ENCODE measurements around the gene TCEANC2. TPM values are rescaled to one million over a fixed set of nuclear protein-coding genes. Genes with fewer than 3 reads are reported as not detected.
"Not testable (repeated sequence)": the region's sequence is repeated elsewhere in the genome, so short reads cannot be mapped to it uniquely, and the experiment has no call there.

Gene TCEANC2
- total RNA-seq, 3 donors from 2014 or later = 4.6 to 6.8 (median 5.4) TPM

- not testable (repeated sequence) for H3K36me3 Mint-ChIP-seq (ENCODE audit: insufficient read depth); H3K27me3 Mint-ChIP-seq (ENCODE audit: low read depth); DNase-seq; H3K9me3 Mint-ChIP-seq; ATAC-seq; H3K4me3 Mint-ChIP-seq
- peaks cover 46% of the 10 kb centered on the region for H3K4me1 Mint-ChIP-seq (ENCODE audit: low read depth)
Observed at GRCh38 chr1:54050435-54050834, 3.0 kb upstream of the TCEANC2 start.

GRCh38 chr1:54051933-54052430 lies 1.4 kb upstream of the TCEANC2 start:
- Mint-ChIP-seq H3K4me1 (ENCODE audit: low read depth) (peaks cover 47% of the 10 kb centered on the region), H3K36me3 (ENCODE audit: insufficient read depth) (no peaks in the 10 kb centered on the region), H3K4me3 (no peak overlapping the region), H3K27me3 (ENCODE audit: low read depth) (no peaks in the 10 kb centered on the region), H3K9me3 (no peaks in the 10 kb centered on the region)
- no peak for ATAC-seq
- no peak for DNase-seq

GRCh38 chr1:54052431-54052933 lies 926 bp upstream of the TCEANC2 start:
- ATAC-seq (peak; percentile 34 to 47), DNase-seq (peak; percentile 7)
- H3K4me3 Mint-ChIP-seq = no peak overlapping the region
- H3K27me3 Mint-ChIP-seq (ENCODE audit: low read depth) = no peaks in the 10 kb centered on the region
- peaks cover 2% of the 10 kb centered on the region for H3K36me3 Mint-ChIP-seq (ENCODE audit: insufficient read depth)
- H3K9me3 Mint-ChIP-seq = no peaks in the 10 kb centered on the region
- H3K4me1 Mint-ChIP-seq (ENCODE audit: low read depth) = peaks cover 44% of the 10 kb centered on the region

GRCh38 chr1:54053745-54054437 lies 483 bp downstream of the TCEANC2 start:
- Mint-ChIP-seq H3K4me1 (ENCODE audit: low read depth) (peaks cover 38% of the 10 kb centered on the region), H3K9me3 (no peaks in the 10 kb centered on the region), H3K36me3 (ENCODE audit: insufficient read depth) (peaks cover 9% of the 10 kb centered on the region), H3K4me3 (no peak overlapping the region), H3K27me3 (ENCODE audit: low read depth) (no peaks in the 10 kb centered on the region)
- no peak for DNase-seq
- no peak for ATAC-seq

- peaks cover 9% of the 10 kb centered on the region for H3K36me3 Mint-ChIP-seq (ENCODE audit: insufficient read depth)
- no peak overlapping the region for H3K4me3 Mint-ChIP-seq
- H3K9me3 Mint-ChIP-seq = no peaks in the 10 kb centered on the region
- no peaks in the 10 kb centered on the region for H3K27me3 Mint-ChIP-seq (ENCODE audit: low read depth)
- ATAC-seq (no peak), DNase-seq (no peak)
- H3K4me1 Mint-ChIP-seq (ENCODE audit: low read depth) = peaks cover 35% of the 10 kb centered on the region
Observed at GRCh38 chr1:54054438-54054749, 986 bp downstream of the TCEANC2 start.

GRCh38 chr1:54064299-54064698 lies 10.9 kb downstream of the TCEANC2 start:
- Mint-ChIP-seq H3K9me3 (no peaks in the 10 kb centered on the region), H3K4me1 (ENCODE audit: low read depth) (no peaks in the 10 kb centered on the region), H3K4me3 (no peak overlapping the region), H3K36me3 (ENCODE audit: insufficient read depth) (peaks cover 11% of the 10 kb centered on the region), H3K27me3 (ENCODE audit: low read depth) (no peaks in the 10 kb centered on the region)
- DNase-seq (no peak), ATAC-seq (no peak)

GRCh38 chr1:54069791-54070170 lies 16.4 kb downstream of the TCEANC2 start:
- no peak for DNase-seq
- H3K4me3 Mint-ChIP-seq = no peak overlapping the region
- H3K4me1 Mint-ChIP-seq (ENCODE audit: low read depth) = no peaks in the 10 kb centered on the region
- H3K9me3 Mint-ChIP-seq = no peaks in the 10 kb centered on the region
- H3K36me3 Mint-ChIP-seq (ENCODE audit: insufficient read depth) = peaks cover 12% of the 10 kb centered on the region
- ATAC-seq = no peak
- no peaks in the 10 kb centered on the region for H3K27me3 Mint-ChIP-seq (ENCODE audit: low read depth)

GRCh38 chr1:54070171-54070837 lies 16.9 kb downstream of the TCEANC2 start:
- DNase-seq (no peak), ATAC-seq (peak; percentile 77 to 87)
- H3K9me3 Mint-ChIP-seq = no peaks in the 10 kb centered on the region
- H3K27me3 Mint-ChIP-seq (ENCODE audit: low read depth) = no peaks in the 10 kb centered on the region
- peaks cover 9% of the 10 kb centered on the region for H3K36me3 Mint-ChIP-seq (ENCODE audit: insufficient read depth)
- no peaks in the 10 kb centered on the region for H3K4me1 Mint-ChIP-seq (ENCODE audit: low read depth)
- no peak overlapping the region for H3K4me3 Mint-ChIP-seq

GRCh38 chr1:54077359-54077758 lies 24.0 kb downstream of the TCEANC2 start:
- Mint-ChIP-seq H3K9me3 (no peaks in the 10 kb centered on the region), H3K36me3 (ENCODE audit: insufficient read depth) (peaks cover 2% of the 10 kb centered on the region), H3K4me1 (ENCODE audit: low read depth) (peaks cover 3% of the 10 kb centered on the region), H3K27me3 (ENCODE audit: low read depth) (no peaks in the 10 kb centered on the region), H3K4me3 (no peak overlapping the region)
- DNase-seq = no peak
- no peak for ATAC-seq

- no peak overlapping the region for H3K4me3 Mint-ChIP-seq
- no peak for DNase-seq
- H3K4me1 Mint-ChIP-seq (ENCODE audit: low read depth) = peaks cover 3% of the 10 kb centered on the region
- no peak for ATAC-seq
- H3K27me3 Mint-ChIP-seq (ENCODE audit: low read depth) = no peaks in the 10 kb centered on the region
- H3K36me3 Mint-ChIP-seq (ENCODE audit: insufficient read depth) = peaks cover 2% of the 10 kb centered on the region
- H3K9me3 Mint-ChIP-seq = no peaks in the 10 kb centered on the region
Observed at GRCh38 chr1:54080598-54081049, 27.2 kb downstream of the TCEANC2 start.

- no peaks in the 10 kb centered on the region for H3K27me3 Mint-ChIP-seq (ENCODE audit: low read depth)
- peaks cover 3% of the 10 kb centered on the region for H3K4me1 Mint-ChIP-seq (ENCODE audit: low read depth)
- no peaks in the 10 kb centered on the region for H3K9me3 Mint-ChIP-seq
- ATAC-seq (peak; percentile 61 to 83), DNase-seq (peak; percentile 43)
- H3K36me3 Mint-ChIP-seq (ENCODE audit: insufficient read depth) = peaks cover 6% of the 10 kb centered on the region
- H3K4me3 Mint-ChIP-seq = no peak overlapping the region
Observed at GRCh38 chr1:54081306-54082270, 28.2 kb downstream of the TCEANC2 start.

- H3K36me3 Mint-ChIP-seq (ENCODE audit: insufficient read depth) = peaks cover 10% of the 10 kb centered on the region
- H3K4me1 Mint-ChIP-seq (ENCODE audit: low read depth) = peaks cover 3% of the 10 kb centered on the region
- no peaks in the 10 kb centered on the region for H3K27me3 Mint-ChIP-seq (ENCODE audit: low read depth)
- no peak overlapping the region for H3K4me3 Mint-ChIP-seq
- DNase-seq (no peak), ATAC-seq (no peak)
- H3K9me3 Mint-ChIP-seq = no peaks in the 10 kb centered on the region
Observed at GRCh38 chr1:54084794-54085193, 31.4 kb downstream of the TCEANC2 start.

- Mint-ChIP-seq H3K36me3 (ENCODE audit: insufficient read depth) (peaks cover 11% of the 10 kb centered on the region), H3K27me3 (ENCODE audit: low read depth) (no peaks in the 10 kb centered on the region), H3K4me3 (no peak overlapping the region), H3K4me1 (ENCODE audit: low read depth) (no peaks in the 10 kb centered on the region), H3K9me3 (no peaks in the 10 kb centered on the region)
- DNase-seq (no peak), ATAC-seq (no peak)
Observed at GRCh38 chr1:54086754-54087153, 33.3 kb downstream of the TCEANC2 start.

GRCh38 chr1:54088385-54088784 lies 35.0 kb downstream of the TCEANC2 start:
- DNase-seq (no peak), ATAC-seq (no peak)
- H3K4me1 Mint-ChIP-seq (ENCODE audit: low read depth) = no peaks in the 10 kb centered on the region

More at GRCh38 chr1:54088385-54088784, 35.0 kb downstream of the TCEANC2 start:
- H3K36me3 Mint-ChIP-seq (ENCODE audit: insufficient read depth) = peaks cover 16% of the 10 kb centered on the region
- no peaks in the 10 kb centered on the region for H3K9me3 Mint-ChIP-seq
- no peak overlapping the region for H3K4me3 Mint-ChIP-seq
- H3K27me3 Mint-ChIP-seq (ENCODE audit: low read depth) = no peaks in the 10 kb centered on the region
